GM19099 (cell line): ENCODE results near the gene KLHL18.
A peak's percentile ranks its signal among the peaks of the same experiment; 100 is the strongest.

Experiments
- POLR2A ChIP-seq: IDR thresholded peaks from 3 replicates; pipeline ENCODE4 v1.6.1; 2011; ENCODE audit warnings: low read depth; ENCODE audit not compliant: insufficient read length; ENCODE audit errors: extremely low read depth

Gene KLHL18

GRCh38 chr3:47282424-47283192 is at the start of gene KLHL18, which contains the start of gene KIF9:
TSS of gene KLHL18 (plus strand) at chr3:47282944. CDS start at chr3:47282966, 22 bp downstream.
TSS of gene KIF9 (minus strand) at chr3:47282799. CDS start at chr3:47277374, 5,425 bp downstream.
- peak; percentile 83 for TF ChIP-seq POLR2A

- no peak for TF ChIP-seq POLR2A
Measured at GRCh38 chr3:47238017-47238416, 44.7 kb upstream of the KLHL18 start.

GRCh38 chr3:47239929-47240328 is 42.8 kb upstream of the KLHL18 start:
- no peak for TF ChIP-seq POLR2A

GRCh38 chr3:47243419-47244147 is 39.2 kb upstream of the KLHL18 start:
- no peak for TF ChIP-seq POLR2A

- TF ChIP-seq POLR2A, result no peak
Measured at GRCh38 chr3:47244531-47245100, 38.1 kb upstream of the KLHL18 start.

GRCh38 chr3:47245271-47245670 is 37.5 kb upstream of the KLHL18 start:
- TF ChIP-seq POLR2A, result no peak

GRCh38 chr3:47247131-47248064 is 35.3 kb upstream of the KLHL18 start:
- no peak for TF ChIP-seq POLR2A

- no peak for TF ChIP-seq POLR2A
Measured at GRCh38 chr3:47250309-47251060, 32.3 kb upstream of the KLHL18 start.

- no peak for TF ChIP-seq POLR2A
Measured at GRCh38 chr3:47251689-47252088, 31.1 kb upstream of the KLHL18 start.

GRCh38 chr3:47259114-47259513 is 23.6 kb upstream of the KLHL18 start:
- TF ChIP-seq POLR2A, result no peak

- TF ChIP-seq POLR2A, result no peak
Measured at GRCh38 chr3:47260605-47261004, 22.1 kb upstream of the KLHL18 start.

GRCh38 chr3:47261301-47261700 is 21.4 kb upstream of the KLHL18 start:
- no peak for TF ChIP-seq POLR2A

GRCh38 chr3:47265008-47265407 is 17.7 kb upstream of the KLHL18 start:
- TF ChIP-seq POLR2A, result no peak
